ENCODE results near the gene SEL1L.
"Not testable (repeated sequence)": the region's sequence is repeated elsewhere in the genome, so short reads cannot be mapped to it uniquely, and the experiment has no call there.

Gene SEL1L

DNA sequence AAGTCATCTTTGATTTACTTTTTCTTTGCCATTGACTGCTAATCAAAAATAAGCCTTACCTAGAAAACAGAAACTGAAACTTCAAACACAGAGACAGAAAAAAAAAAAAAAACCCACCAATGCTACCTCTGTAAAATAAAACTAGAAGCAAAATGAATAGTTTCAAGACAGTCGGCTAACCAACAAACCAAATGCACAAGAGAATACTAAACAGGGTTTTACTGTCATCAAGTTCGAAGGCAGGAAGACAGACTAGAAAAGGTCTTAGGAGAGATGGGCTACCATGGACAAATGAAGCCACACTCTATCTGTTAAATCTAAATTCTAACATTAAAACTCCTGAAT is 59.5 kb downstream of the SEL1L start:
- no peak for DNase-seq (ENCODE audit: low read depth in 3 of 3)

GRCh38 chr14:81473456-81474147 is 60.1 kb downstream of the SEL1L start:
- DNase-seq (ENCODE audit: low read depth in 3 of 3) = no peak

DNA sequence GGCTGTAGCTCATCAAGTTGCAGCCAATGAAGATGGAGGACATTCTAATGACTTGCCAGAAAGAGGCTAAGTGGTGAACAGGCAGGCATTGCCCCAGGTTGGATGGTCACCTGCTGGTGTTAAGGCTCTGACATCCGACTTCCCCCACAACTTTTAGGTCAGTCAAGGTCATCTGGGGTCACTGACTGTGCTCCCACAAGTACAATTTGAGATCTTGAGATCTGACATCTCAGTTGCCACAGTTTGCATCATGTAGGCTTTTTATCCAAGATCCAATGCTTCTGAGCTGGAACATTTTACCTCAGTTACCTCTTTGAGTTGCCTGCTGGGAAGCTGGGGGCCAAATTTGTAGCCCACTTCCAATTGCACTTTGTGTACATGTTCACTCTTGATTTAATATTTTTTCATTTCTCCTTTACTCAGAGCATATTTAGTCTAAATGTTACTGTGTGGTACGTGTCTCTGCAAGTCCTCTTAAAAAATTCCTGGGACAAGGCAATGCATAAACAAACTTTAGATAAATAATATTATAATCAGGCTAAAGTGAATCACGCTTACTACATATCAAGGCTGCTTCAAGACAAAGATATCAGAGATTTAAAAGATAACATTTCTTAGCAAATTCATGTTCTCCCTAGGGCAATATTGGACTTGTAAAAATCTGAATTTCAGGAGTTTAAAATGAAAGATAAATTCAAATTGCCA is 61.4 kb downstream of the SEL1L start:
- DNase-seq (ENCODE audit: low read depth in 3 of 3) = no peak

DNA sequence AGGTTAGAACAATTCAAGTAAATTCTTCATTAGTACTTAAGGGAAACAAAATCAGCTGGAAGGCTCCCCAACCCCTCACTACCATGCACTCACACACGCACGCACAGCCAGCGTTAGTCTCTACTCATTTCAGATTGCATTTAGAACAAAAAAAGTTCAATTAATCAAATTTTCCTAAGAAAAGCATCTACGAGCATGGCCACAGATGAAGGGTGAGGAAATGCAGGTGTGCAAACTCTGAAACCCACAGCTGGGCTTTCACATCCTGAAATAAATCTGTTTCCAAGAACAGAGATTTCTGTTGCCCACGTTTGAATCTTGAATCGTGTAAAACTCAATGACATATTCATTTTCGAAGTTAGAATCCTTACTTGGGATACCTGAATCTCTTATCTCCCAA is 62.6 kb downstream of the SEL1L start:
- DNase-seq (ENCODE audit: low read depth in 3 of 3) = no peak

DNA sequence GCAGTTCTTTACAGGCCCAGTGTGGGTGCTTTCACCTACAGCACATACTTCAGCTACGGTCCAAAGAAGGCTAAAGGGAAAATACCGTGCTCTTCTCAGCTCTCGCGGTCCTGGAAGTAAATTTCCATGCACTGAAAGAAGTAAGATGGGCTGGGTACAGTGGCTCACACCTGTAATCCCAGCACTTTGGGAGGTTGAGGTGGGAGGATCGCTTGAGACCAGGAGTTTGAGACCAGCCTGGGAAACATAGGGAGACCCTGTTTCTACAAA is 63.2 kb downstream of the SEL1L start:
- not testable (repeated sequence) for DNase-seq (ENCODE audit: low read depth in 3 of 3)

DNA sequence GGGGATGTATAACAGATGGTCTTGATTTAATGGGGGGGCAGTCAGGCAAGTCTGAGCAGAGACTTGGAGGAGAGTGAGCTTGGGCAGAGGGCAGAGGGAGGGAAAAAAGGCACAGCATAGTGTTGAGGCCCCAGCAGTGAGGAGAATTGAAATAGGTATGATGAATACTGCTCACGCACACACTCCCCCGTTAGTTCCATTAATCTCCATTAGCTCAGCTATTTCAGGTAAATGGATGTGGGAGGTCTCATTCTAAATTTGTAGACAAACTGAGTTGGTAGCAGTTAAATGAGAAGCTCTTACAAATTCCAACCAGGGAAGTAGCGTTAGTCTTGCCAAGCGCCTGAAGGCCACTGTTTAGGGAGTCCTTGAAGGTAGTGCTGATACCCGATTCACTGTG is 66.8 kb downstream of the SEL1L start:
- DNase-seq (ENCODE audit: low read depth in 3 of 3) = no peak

GRCh38 chr14:81465507-81466228 is 68.0 kb downstream of the SEL1L start:
- DNase-seq (ENCODE audit: low read depth in 3 of 3) = no peak

GRCh38 chr14:81465003-81465392 is 68.7 kb downstream of the SEL1L start:
- DNase-seq (ENCODE audit: low read depth in 3 of 3) = not testable (repeated sequence)

- peak in 2 of 3 experiments; percentile 12 to 21 for DNase-seq (ENCODE audit: low read depth in 3 of 3)
Measured at GRCh38 chr14:81464253-81465002, 69.2 kb downstream of the SEL1L start.

GRCh38 chr14:81462356-81462755 is 71.3 kb downstream of the SEL1L start:
- not testable (repeated sequence) for DNase-seq (ENCODE audit: low read depth in 3 of 3)

GRCh38 chr14:81459912-81460311 is 73.7 kb downstream of the SEL1L start:
- no peak for DNase-seq (ENCODE audit: low read depth in 3 of 3)

DNA sequence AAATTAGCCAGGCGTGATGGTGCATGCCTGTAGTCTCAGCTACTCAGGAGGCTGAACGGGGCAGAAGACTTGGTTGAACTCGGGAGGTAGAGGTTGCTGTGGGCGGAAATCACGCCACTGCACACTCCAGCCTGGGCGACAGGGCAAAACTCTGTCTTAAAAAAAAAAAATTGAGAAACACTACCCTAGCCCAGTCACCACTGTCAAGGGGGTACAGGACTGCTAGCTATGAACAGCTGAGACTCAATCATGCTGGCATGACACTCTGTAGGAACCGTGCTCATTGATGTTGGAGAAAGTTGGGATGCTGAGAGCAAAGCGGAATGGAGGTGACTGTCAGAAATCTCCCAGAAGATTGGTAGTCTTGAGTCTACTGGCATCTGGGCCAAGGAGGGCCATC is 75.3 kb downstream of the SEL1L start:
- DNase-seq (ENCODE audit: low read depth in 3 of 3) = no peak

DNA sequence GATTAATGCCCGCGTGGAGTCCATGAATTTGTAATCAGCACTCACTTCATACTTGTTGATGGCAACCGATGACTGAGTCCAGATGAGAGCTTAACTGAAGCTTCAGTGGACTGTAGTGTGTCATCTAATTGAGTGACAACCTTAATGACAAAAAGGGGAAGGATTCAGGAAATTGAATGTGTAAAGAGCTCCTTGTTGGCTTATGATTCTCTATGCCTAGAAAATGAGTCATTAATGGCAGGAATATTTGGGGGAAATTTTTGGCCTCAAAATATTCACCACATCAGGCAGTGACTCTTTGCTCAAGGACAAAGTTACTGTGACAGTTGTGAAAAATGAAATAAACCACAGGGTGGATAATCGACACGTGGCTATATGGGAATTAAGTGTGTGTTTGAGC is 78.3 kb downstream of the SEL1L start:
- no peak for DNase-seq (ENCODE audit: low read depth in 3 of 3)

GRCh38 chr14:81454572-81455218 is 79.0 kb downstream of the SEL1L start:
- no peak for DNase-seq (ENCODE audit: low read depth in 3 of 3)

DNA sequence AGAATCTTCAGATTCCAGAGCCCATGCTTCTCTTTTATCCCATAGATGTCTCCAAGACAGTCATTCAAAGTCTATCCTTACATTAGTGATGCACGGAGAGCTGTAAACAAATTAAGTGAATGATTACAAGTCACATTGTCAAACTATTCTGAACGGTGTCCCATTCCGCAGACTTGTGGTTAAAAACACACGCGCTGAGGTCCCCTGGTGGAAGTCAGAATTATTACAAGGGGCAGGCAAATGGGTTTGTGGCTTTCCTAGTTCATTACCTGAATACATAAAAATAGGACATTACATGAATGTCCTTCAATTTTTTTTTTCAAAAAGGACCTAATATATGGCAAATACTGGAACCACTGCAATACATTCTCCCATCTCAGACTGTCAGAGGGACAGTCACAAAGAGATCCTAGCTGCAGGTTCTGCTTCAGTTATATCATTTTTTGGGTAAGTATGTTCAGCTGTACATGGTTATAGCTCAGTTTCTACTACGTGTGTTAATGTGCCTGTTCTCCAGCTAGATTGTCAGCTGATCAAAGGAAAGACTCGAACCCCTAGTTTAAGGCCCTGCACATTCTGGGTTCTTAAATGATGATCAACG is 80.4 kb downstream of the SEL1L start:
- DNase-seq (ENCODE audit: low read depth in 3 of 3) = peak in 2 of 3 experiments; percentile 15 to 17

DNA sequence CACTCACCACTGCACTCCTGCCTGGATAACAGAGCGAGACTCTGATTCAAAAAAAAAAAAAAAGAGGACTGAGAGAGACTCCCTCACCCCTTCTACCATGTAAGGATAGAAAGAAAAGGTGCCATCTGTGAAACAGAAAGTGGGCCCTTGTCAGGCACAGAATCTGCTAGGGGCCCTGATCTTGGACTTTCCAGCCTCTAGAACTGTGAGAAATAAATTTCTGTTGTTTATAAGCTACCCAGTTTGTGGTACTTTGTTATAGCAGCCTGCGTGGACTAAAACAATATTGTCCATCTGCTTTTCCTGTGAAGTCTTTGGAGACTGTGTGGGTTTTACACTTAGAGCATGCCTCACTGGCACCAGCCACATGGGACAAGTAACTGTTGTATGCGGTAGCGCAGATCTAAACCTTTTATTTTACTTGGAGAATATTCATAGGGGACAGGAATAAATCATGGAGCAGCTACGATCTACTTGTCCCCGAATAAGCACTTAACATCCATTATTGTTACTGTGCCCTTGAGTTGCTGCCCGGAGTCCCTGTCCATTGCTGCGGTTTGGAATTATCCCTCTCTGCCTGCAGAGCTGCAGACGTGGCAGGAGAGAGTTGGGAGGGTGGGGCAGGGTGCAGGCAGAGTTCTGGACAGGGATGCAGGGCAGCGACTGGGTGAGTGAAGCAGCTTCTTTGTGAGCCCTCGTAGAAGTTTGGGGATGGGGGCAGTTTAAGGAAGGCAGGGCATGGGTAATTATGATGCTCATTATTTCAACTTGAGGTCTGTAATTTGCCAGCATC is 81.1 kb downstream of the SEL1L start:
- DNase-seq (ENCODE audit: low read depth in 3 of 3) = no peak

DNA sequence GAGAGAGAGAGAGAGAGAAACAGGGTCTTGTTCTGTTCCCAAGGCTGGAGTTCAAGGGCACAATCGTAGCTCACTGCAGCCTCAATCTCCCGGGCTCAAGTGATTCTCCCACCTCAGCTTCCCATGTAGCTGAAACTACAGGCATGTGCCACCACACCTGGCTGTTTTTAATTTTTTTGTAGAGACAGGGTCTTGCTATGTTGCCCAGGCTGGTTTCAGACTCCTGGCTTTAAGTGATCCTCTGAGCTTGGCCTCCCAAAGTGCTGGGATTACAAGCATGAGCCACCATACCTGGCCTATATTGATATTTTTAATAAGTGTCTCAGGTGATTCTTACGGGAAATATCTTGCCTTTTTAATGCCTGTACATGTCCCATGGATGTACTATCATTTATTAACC is 82.7 kb downstream of the SEL1L start:
- DNase-seq (ENCODE audit: low read depth in 3 of 3) = no peak

GRCh38 chr14:81450100-81450531 is 83.5 kb downstream of the SEL1L start:
- DNase-seq (ENCODE audit: low read depth in 3 of 3) = no peak

GRCh38 chr14:81449576-81449975 is 84.1 kb downstream of the SEL1L start:
- DNase-seq (ENCODE audit: low read depth in 3 of 3) = no peak

DNA sequence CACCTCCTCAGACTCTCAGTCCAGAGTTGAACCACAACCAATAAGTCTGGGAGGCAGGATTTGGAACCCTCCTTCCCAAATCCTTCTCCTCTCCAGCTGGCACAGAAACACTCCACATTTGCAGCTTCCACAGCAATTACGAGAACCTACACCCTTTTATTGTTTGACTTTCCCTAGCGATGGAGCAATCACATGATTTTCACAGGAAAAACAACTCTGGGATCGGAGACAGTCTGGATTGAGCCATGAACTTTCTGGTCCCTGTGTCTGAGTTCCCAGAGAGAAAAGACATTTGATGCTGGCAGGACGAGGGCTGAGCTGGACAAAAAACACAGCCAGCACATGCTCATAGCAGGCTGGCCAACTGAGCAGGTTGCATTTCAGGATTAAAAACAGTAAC is 84.5 kb downstream of the SEL1L start:
- no peak for DNase-seq (ENCODE audit: low read depth in 3 of 3)
